ENCODE data around the gene DDX4. TPM values are rescaled to one million over a fixed set of nuclear protein-coding genes. Genes with fewer than 3 reads are reported as not detected.
"Not testable (repeated sequence)": the region's sequence is repeated elsewhere in the genome, so short reads cannot be mapped to it uniquely, and the experiment has no call there.

Gene DDX4
- total RNA-seq, 4 donors from 2014 or later = not detected

- H3K4me3 ChIP-seq = no peak overlapping the region
- 90 to 91% methylated on average over 5 to 6 of the region's 6 CpGs for WGBS, 2 donors (ENCODE audit: low coverage in 1 of 2)
- peaks cover 0 to 18% (median 6%) of the 10 kb centered on the region in 3 donors for H3K4me1 ChIP-seq
- H3K27me3 ChIP-seq = no peaks in the 10 kb centered on the region
- no peak for ATAC-seq
- no peaks in the 10 kb centered on the region for H3K36me3 ChIP-seq
- TF ChIP-seq EP300 (IDR thresholded peaks at IDR 0.05) (no peak), POLR2AphosphoS5 (IDR thresholded peaks at IDR 0.05) (no peak), CTCF (IDR thresholded peaks at IDR 0.05) (no peak), POLR2A (IDR thresholded peaks at IDR 0.05) (no peak)
- no peaks in the 10 kb centered on the region for H3K9me3 ChIP-seq
- no peak overlapping the region for H3K27ac ChIP-seq
These were observed 22.3 kb upstream of the DDX4 start for GRCh38 chr5:55715519-55716078.

- H3K4me1 ChIP-seq, H3K9me3 ChIP-seq, ATAC-seq, H3K27ac ChIP-seq, H3K4me3 ChIP-seq, H3K36me3 ChIP-seq, H3K27me3 ChIP-seq: not testable (repeated sequence)
- 100% methylated on average over 1 of the region's 2 CpGs for WGBS, 2 donors (ENCODE audit: low coverage in 1 of 2)
These were observed 18.8 kb upstream of the DDX4 start for GRCh38 chr5:55719026-55719425.

- no peaks in the 10 kb centered on the region for H3K36me3 ChIP-seq
- H3K27me3 ChIP-seq = no peaks in the 10 kb centered on the region
- H3K27ac ChIP-seq = no peak overlapping the region
- TF ChIP-seq EP300 (IDR thresholded peaks at IDR 0.05) (no peak), CTCF (IDR thresholded peaks at IDR 0.05) (no peak), POLR2AphosphoS5 (IDR thresholded peaks at IDR 0.05) (no peak)
- H3K4me1 ChIP-seq = no peaks in the 10 kb centered on the region
- ATAC-seq = no peak
- no peak overlapping the region for H3K4me3 ChIP-seq
- 94 to 96% methylated on average over 2 to 3 of the region's 3 CpGs for WGBS, 2 donors (ENCODE audit: low coverage in 1 of 2)
- H3K9me3 ChIP-seq = no peaks in the 10 kb centered on the region
These were observed 17.6 kb upstream of the DDX4 start for GRCh38 chr5:55720188-55720703.

- ATAC-seq = no peak
- Histone ChIP-seq H3K27ac (no peak overlapping the region), H3K9me3 (no peaks in the 10 kb centered on the region), H3K36me3 (no peaks in the 10 kb centered on the region), H3K4me3 (no peak overlapping the region), H3K4me1 (no peaks in the 10 kb centered on the region), H3K27me3 (no peaks in the 10 kb centered on the region)
- WGBS, 2 donors (ENCODE audit: low coverage in 1 of 2) = 69 to 73% methylated on average over 3 to 4 of the region's 4 CpGs
- TF ChIP-seq EP300 (IDR thresholded peaks at IDR 0.05) = no peak
- no peak for TF ChIP-seq POLR2AphosphoS5 (IDR thresholded peaks at IDR 0.05)
- TF ChIP-seq POLR2A (IDR thresholded peaks at IDR 0.05) = no peak
- TF ChIP-seq CTCF (IDR thresholded peaks at IDR 0.05) = no peak
These were observed 13.6 kb upstream of the DDX4 start for GRCh38 chr5:55724281-55724680.

- Histone ChIP-seq H3K27me3 (no peaks in the 10 kb centered on the region), H3K4me1 (no peaks in the 10 kb centered on the region), H3K36me3 (no peaks in the 10 kb centered on the region), H3K9me3 (no peaks in the 10 kb centered on the region), H3K27ac (no peak overlapping the region), H3K4me3 (no peak overlapping the region)
- whole genome bisulfite sequencing, 2 donors (ENCODE audit: low coverage in 1 of 2) = 75 to 76% methylated on average over 3 of the region's 3 CpGs
- no peak for TF ChIP-seq POLR2A (IDR thresholded peaks at IDR 0.05)
- no peak for TF ChIP-seq EP300 (IDR thresholded peaks at IDR 0.05)
- no peak for TF ChIP-seq POLR2AphosphoS5 (IDR thresholded peaks at IDR 0.05)
- TF ChIP-seq CTCF (IDR thresholded peaks at IDR 0.05) = no peak
- ATAC-seq = no peak
These were observed 6.0 kb upstream of the DDX4 start for GRCh38 chr5:55731848-55732247.
